Measurements from ENCODE around the gene BTBD17.

The BTBD17 gene

GRCh38 chr17:74332763-74333283, 28.8 kb downstream of the BTBD17 start:
- DNase-seq = peak; percentile 90

- DNase-seq = peak; percentile 56
Measured at GRCh38 chr17:74332017-74332650, 29.5 kb downstream of the BTBD17 start.

GRCh38 chr17:74330446-74330845, 31.2 kb downstream of the BTBD17 start:
- DNase-seq = no peak

GRCh38 chr17:74329378-74329777, 32.3 kb downstream of the BTBD17 start:
- no peak for DNase-seq

GRCh38 chr17:74328487-74328886, 33.2 kb downstream of the BTBD17 start:
- no peak for DNase-seq

GRCh38 chr17:74326506-74326905, 35.2 kb downstream of the BTBD17 start:
- no peak for DNase-seq

- DNase-seq = no peak
Measured at GRCh38 chr17:74325743-74326379, 35.8 kb downstream of the BTBD17 start, which contains the start of gene KIF19. Gene KIF19 (plus strand): TSS chr17:74326226. CDS start chr17:74326350, 124 bp downstream.

- DNase-seq = no peak
Measured at GRCh38 chr17:74325376-74325742, 36.3 kb downstream of the BTBD17 start.

GRCh38 chr17:74324521-74324920, 37.1 kb downstream of the BTBD17 start:
- DNase-seq = no peak

- DNase-seq = no peak
Measured at GRCh38 chr17:74318391-74318790, 43.3 kb downstream of the BTBD17 start.

- no peak for DNase-seq
Measured at GRCh38 chr17:74317071-74317470, 44.6 kb downstream of the BTBD17 start.

- no peak for DNase-seq
Measured at GRCh38 chr17:74316220-74316619, 45.4 kb downstream of the BTBD17 start.

- DNase-seq = no peak
Measured at GRCh38 chr17:74314877-74315276, 46.8 kb downstream of the BTBD17 start.

- no peak for DNase-seq
Measured at GRCh38 chr17:74309902-74310301, 51.8 kb downstream of the BTBD17 start.

- no peak for DNase-seq
Measured at GRCh38 chr17:74307984-74308773, 53.5 kb downstream of the BTBD17 start.
